Central memory CD8-positive, alpha-beta T cell (primary cell): ENCODE data around the gene TBXAS1.

Experiments
- ATAC-seq: fragments of 150-1000 bp; cut with Tn5 transposase; replicated peaks from 2 replicates; pipeline ENCODE4 v1.10.0; 2022; ENCODE audit warnings: mild to moderate bottlenecking, moderate FRiP score, moderate number of reproducible peaks; ENCODE audit not compliant: poor library complexity, severe bottlenecking; ENCODE audit errors: extremely low read depth
- DNase-seq, 2 donors: peaks; one replicate each; pipeline ENCODE4 v3.0.0; 2021; ENCODE audit warnings: low spot score in 2 of 2
- H3K27ac Mint-ChIP-seq: one replicate; pipeline ENCODE4 v1.8.0; 2022; ENCODE audit warnings: low read depth, mild to moderate bottlenecking, moderate library complexity, mixed read lengths
- H3K27me3 Mint-ChIP-seq: one replicate; pipeline ENCODE4 v1.8.0; 2022; ENCODE audit warnings: mixed read lengths
- H3K36me3 Mint-ChIP-seq: one replicate; pipeline ENCODE4 v1.8.0; 2022; ENCODE audit warnings: mild to moderate bottlenecking, moderate library complexity, mixed read lengths; ENCODE audit not compliant: insufficient read depth
- H3K4me1 Mint-ChIP-seq: one replicate; pipeline ENCODE4 v1.8.0; 2022; ENCODE audit warnings: mixed read lengths
- H3K4me3 Mint-ChIP-seq: one replicate; pipeline ENCODE4 v1.8.0; 2022; ENCODE audit warnings: mild to moderate bottlenecking, moderate library complexity, mixed read lengths
- H3K9me3 Mint-ChIP-seq: one replicate; pipeline ENCODE4 v1.8.0; 2022; ENCODE audit warnings: mixed read lengths

Gene TBXAS1

GRCh38 chr7:140045697-140046096 lies 216.6 kb downstream of the TBXAS1 start:
- no peaks in the 10 kb centered on the region for H3K27me3 Mint-ChIP-seq
- H3K4me3 Mint-ChIP-seq, result no peak overlapping the region
- H3K36me3 Mint-ChIP-seq, result peaks cover 46% of the 10 kb centered on the region
- peaks cover 18% of the 10 kb centered on the region for H3K4me1 Mint-ChIP-seq
- DNase-seq (no peak), ATAC-seq (no peak)
- H3K27ac Mint-ChIP-seq, result peak overlapping the region; percentile 74
- no peaks in the 10 kb centered on the region for H3K9me3 Mint-ChIP-seq

- no peaks in the 10 kb centered on the region for H3K27me3 Mint-ChIP-seq
- peaks cover 28% of the 10 kb centered on the region for H3K4me1 Mint-ChIP-seq
- no peaks in the 10 kb centered on the region for H3K9me3 Mint-ChIP-seq
- H3K36me3 Mint-ChIP-seq, result peaks cover 47% of the 10 kb centered on the region
- DNase-seq, result no peak
- ATAC-seq, result no peak
- no peak overlapping the region for H3K4me3 Mint-ChIP-seq
- peak overlapping the region; percentile 52 for H3K27ac Mint-ChIP-seq
These were observed 218.1 kb downstream of the TBXAS1 start for GRCh38 chr7:140047197-140047596.

GRCh38 chr7:140048138-140048537 lies 219.1 kb downstream of the TBXAS1 start:
- Mint-ChIP-seq H3K27me3 (no peaks in the 10 kb centered on the region), H3K27ac (peak overlapping the region; percentile 52)

GRCh38 chr7:140048989-140049338 lies 219.9 kb downstream of the TBXAS1 start:
- DNase-seq (no peak), ATAC-seq (no peak)
- Mint-ChIP-seq H3K4me3 (no peak overlapping the region), H3K9me3 (no peaks in the 10 kb centered on the region), H3K4me1 (peaks cover 42% of the 10 kb centered on the region), H3K27me3 (no peaks in the 10 kb centered on the region), H3K27ac (peak overlapping the region; percentile 2), H3K36me3 (peaks cover 45% of the 10 kb centered on the region)

More at GRCh38 chr7:140048138-140048537, 219.1 kb downstream of the TBXAS1 start:
- no peaks in the 10 kb centered on the region for H3K9me3 Mint-ChIP-seq
- peaks cover 51% of the 10 kb centered on the region for H3K36me3 Mint-ChIP-seq
- ATAC-seq (no peak), DNase-seq (no peak)
- H3K4me3 Mint-ChIP-seq, result no peak overlapping the region
- peaks cover 33% of the 10 kb centered on the region for H3K4me1 Mint-ChIP-seq

- no peaks in the 10 kb centered on the region for H3K27me3 Mint-ChIP-seq
These were observed 220.4 kb downstream of the TBXAS1 start for GRCh38 chr7:140049339-140050024.

GRCh38 chr7:140050100-140050499 lies 221.0 kb downstream of the TBXAS1 start:
- Mint-ChIP-seq H3K36me3 (peaks cover 40% of the 10 kb centered on the region), H3K4me3 (no peak overlapping the region), H3K9me3 (no peaks in the 10 kb centered on the region), H3K27ac (peak overlapping the region; percentile 10), H3K4me1 (peaks cover 53% of the 10 kb centered on the region), H3K27me3 (no peaks in the 10 kb centered on the region)
- no peak for ATAC-seq
- DNase-seq, result no peak

More at GRCh38 chr7:140049339-140050024, 220.4 kb downstream of the TBXAS1 start:
- ATAC-seq (no peak), DNase-seq (no peak)
- Mint-ChIP-seq H3K27ac (peak overlapping the region; percentile 2), H3K4me3 (no peak overlapping the region), H3K36me3 (peaks cover 42% of the 10 kb centered on the region), H3K9me3 (no peaks in the 10 kb centered on the region), H3K4me1 (peaks cover 47% of the 10 kb centered on the region)

- H3K4me1 Mint-ChIP-seq, result peaks cover 65% of the 10 kb centered on the region
- peak overlapping the region; percentile 82 for H3K27ac Mint-ChIP-seq
- no peak for DNase-seq
These were observed 222.8 kb downstream of the TBXAS1 start for GRCh38 chr7:140051820-140052219.

GRCh38 chr7:140053812-140054539 lies 224.9 kb downstream of the TBXAS1 start:
- H3K27ac Mint-ChIP-seq, result peak overlapping the region; percentile 17
- peaks cover 78% of the 10 kb centered on the region for H3K4me1 Mint-ChIP-seq
- H3K4me3 Mint-ChIP-seq, result peak overlapping the region; percentile 37
- H3K36me3 Mint-ChIP-seq, result peaks cover 21% of the 10 kb centered on the region
- no peaks in the 10 kb centered on the region for H3K27me3 Mint-ChIP-seq
- H3K9me3 Mint-ChIP-seq, result no peaks in the 10 kb centered on the region
- DNase-seq (no peak), ATAC-seq (peak; percentile 46)

More at GRCh38 chr7:140051820-140052219, 222.8 kb downstream of the TBXAS1 start:
- H3K27me3 Mint-ChIP-seq, result no peaks in the 10 kb centered on the region
- H3K36me3 Mint-ChIP-seq, result peaks cover 28% of the 10 kb centered on the region
- ATAC-seq, result no peak
- H3K4me3 Mint-ChIP-seq, result no peak overlapping the region
- H3K9me3 Mint-ChIP-seq, result no peaks in the 10 kb centered on the region

- H3K4me3 Mint-ChIP-seq, result no peak overlapping the region
- peak overlapping the region; percentile 23 for H3K27ac Mint-ChIP-seq
These were observed 225.7 kb downstream of the TBXAS1 start for GRCh38 chr7:140054751-140055150.

GRCh38 chr7:140055833-140056232 lies 226.8 kb downstream of the TBXAS1 start:
- ATAC-seq, result no peak
- no peak overlapping the region for H3K4me3 Mint-ChIP-seq

More at GRCh38 chr7:140054751-140055150, 225.7 kb downstream of the TBXAS1 start:
- Mint-ChIP-seq H3K27me3 (no peaks in the 10 kb centered on the region), H3K4me1 (peaks cover 78% of the 10 kb centered on the region), H3K9me3 (no peaks in the 10 kb centered on the region), H3K36me3 (peaks cover 19% of the 10 kb centered on the region)
- ATAC-seq, result no peak
- DNase-seq, result no peak

GRCh38 chr7:140056431-140057142 lies 227.5 kb downstream of the TBXAS1 start:
- H3K4me1 Mint-ChIP-seq, result peaks cover 84% of the 10 kb centered on the region
- H3K27ac Mint-ChIP-seq, result no peak overlapping the region
- peaks cover 12% of the 10 kb centered on the region for H3K36me3 Mint-ChIP-seq
- H3K9me3 Mint-ChIP-seq, result no peaks in the 10 kb centered on the region
- DNase-seq, result no peak
- no peaks in the 10 kb centered on the region for H3K27me3 Mint-ChIP-seq
- no peak for ATAC-seq
- no peak overlapping the region for H3K4me3 Mint-ChIP-seq

More at GRCh38 chr7:140055833-140056232, 226.8 kb downstream of the TBXAS1 start:
- H3K36me3 Mint-ChIP-seq, result peaks cover 12% of the 10 kb centered on the region
- H3K9me3 Mint-ChIP-seq, result no peaks in the 10 kb centered on the region
- H3K4me1 Mint-ChIP-seq, result peaks cover 78% of the 10 kb centered on the region
- DNase-seq, result no peak
- peak overlapping the region; percentile 23 for H3K27ac Mint-ChIP-seq
- no peaks in the 10 kb centered on the region for H3K27me3 Mint-ChIP-seq

- no peak for ATAC-seq
- Mint-ChIP-seq H3K4me1 (peaks cover 84% of the 10 kb centered on the region), H3K4me3 (no peak overlapping the region), H3K27me3 (no peaks in the 10 kb centered on the region), H3K36me3 (peaks cover 14% of the 10 kb centered on the region), H3K9me3 (no peaks in the 10 kb centered on the region), H3K27ac (no peak overlapping the region)
- no peak for DNase-seq
These were observed 228.1 kb downstream of the TBXAS1 start for GRCh38 chr7:140057143-140057535.
